NCI-H226 (cell line): ENCODE measurements around the gene KCNIP1.

Experiments used
- DNase-seq: peaks from one replicate; pipeline ENCODE4 v3.0.0-alpha.2; 2015

Gene KCNIP1

GRCh38 chr5:170631466-170632195 is 127.8 kb downstream of the KCNIP1 start:
- DNase-seq = no peak

- no peak for DNase-seq
These were observed 128.6 kb downstream of the KCNIP1 start for GRCh38 chr5:170632266-170632984.

- no peak for DNase-seq
These were observed 129.1 kb downstream of the KCNIP1 start for GRCh38 chr5:170632985-170633234.

GRCh38 chr5:170633235-170634081 is 129.6 kb downstream of the KCNIP1 start:
- peak; percentile 82 for DNase-seq

- DNase-seq = no peak
These were observed 130.6 kb downstream of the KCNIP1 start for GRCh38 chr5:170634256-170634990.

GRCh38 chr5:170635706-170636105 is 131.9 kb downstream of the KCNIP1 start:
- DNase-seq = no peak

GRCh38 chr5:170636206-170636605 is 132.4 kb downstream of the KCNIP1 start:
- no peak for DNase-seq

- DNase-seq = no peak
These were observed 133.1 kb downstream of the KCNIP1 start for GRCh38 chr5:170636801-170637477.

- DNase-seq = no peak
These were observed 134.2 kb downstream of the KCNIP1 start for GRCh38 chr5:170638051-170638450.

- DNase-seq = peak; percentile 36
These were observed 134.8 kb downstream of the KCNIP1 start for GRCh38 chr5:170638454-170639220.

- DNase-seq = no peak
These were observed 135.6 kb downstream of the KCNIP1 start for GRCh38 chr5:170639221-170639925.

- DNase-seq = no peak
These were observed 137.1 kb downstream of the KCNIP1 start for GRCh38 chr5:170640731-170641588.

GRCh38 chr5:170641589-170642031 is 137.8 kb downstream of the KCNIP1 start:
- no peak for DNase-seq

- no peak for DNase-seq
These were observed 138.4 kb downstream of the KCNIP1 start for GRCh38 chr5:170642066-170642735.

- no peak for DNase-seq
These were observed 139.1 kb downstream of the KCNIP1 start for GRCh38 chr5:170642776-170643436.

GRCh38 chr5:170643591-170643990 is 139.8 kb downstream of the KCNIP1 start:
- no peak for DNase-seq

GRCh38 chr5:170644501-170644900 is 140.7 kb downstream of the KCNIP1 start:
- DNase-seq = no peak

- DNase-seq = peak; percentile 55
These were observed 144.7 kb downstream of the KCNIP1 start for GRCh38 chr5:170648541-170648940.

GRCh38 chr5:170650850-170651249 is 147.0 kb downstream of the KCNIP1 start:
- DNase-seq = no peak
